Smooth muscle cell (in vitro differentiated cells): ENCODE results near the gene CXCL8. TPM values are rescaled to one million over a fixed set of nuclear protein-coding genes. Genes with fewer than 3 reads are reported as not detected.
"Not testable (repeated sequence)": the region's sequence is repeated elsewhere in the genome, so short reads cannot be mapped to it uniquely, and the experiment has no call there.

Experiments
- DNase-seq: peaks from one replicate; lab custom pipeline; 2025; ENCODE audit not compliant: unreplicated experiment; lab: John Stamatoyannopoulos, UW
- H2AFZ ChIP-seq: fragments of 200-600 bp; sonication (generic); 2 replicates; pipeline ENCODE4 v1.6.0; 2016; ENCODE audit warnings: antibody characterized with exemption, low read depth, mild to moderate bottlenecking
- H3F3A ChIP-seq: fragments of 200-600 bp; sonication (generic); 2 replicates; pipeline ENCODE4 v1.6.0; 2017; ENCODE audit warnings: antibody characterized with exemption, low read depth
- H3K27ac ChIP-seq: fragments of 200-600 bp; sonication (generic); 2 replicates; pipeline ENCODE4 v1.5.1; 2016; ENCODE audit warnings: low read depth, mild to moderate bottlenecking
- H3K27me3 ChIP-seq: fragments of 200-600 bp; sonication (generic); 2 replicates; pipeline ENCODE4 v1.6.1; 2016; ENCODE audit warnings: low read depth, mild to moderate bottlenecking
- H3K36me3 ChIP-seq: fragments of 200-600 bp; sonication (generic); 2 replicates; pipeline ENCODE4 v1.5.1; 2016; ENCODE audit warnings: low read depth
- H3K4me1 ChIP-seq: fragments of 200-600 bp; sonication (generic); 2 replicates; pipeline ENCODE4 v1.5.1; 2016; ENCODE audit warnings: low read depth
- H3K4me2 ChIP-seq: fragments of 200-600 bp; sonication (generic); 2 replicates; pipeline ENCODE4 v1.6.0; 2016; ENCODE audit warnings: mild to moderate bottlenecking
- H3K4me3 ChIP-seq: fragments of 200-600 bp; sonication (generic); 2 replicates; pipeline ENCODE4 v1.5.1; 2016; ENCODE audit warnings: mild to moderate bottlenecking
- H3K79me2 ChIP-seq: fragments of 200-600 bp; sonication (generic); 2 replicates; pipeline ENCODE4 v1.6.0; 2016; ENCODE audit warnings: low read depth, mild to moderate bottlenecking
- H3K9ac ChIP-seq: fragments of 200-600 bp; sonication (generic); 2 replicates; pipeline ENCODE4 v1.6.0; 2016; ENCODE audit warnings: low read depth
- H3K9me3 ChIP-seq: fragments of 200-600 bp; sonication (generic); replicated peaks from 2 replicates; pipeline ENCODE4 v1.5.1; 2016; ENCODE audit warnings: low read depth
- H4K20me1 ChIP-seq: fragments of 200-600 bp; sonication (generic); 2 replicates; pipeline ENCODE4 v1.6.0; 2016; ENCODE audit warnings: low read depth
- CTCF ChIP-seq: fragments of 200-600 bp; sonication (generic); IDR thresholded peaks from 2 replicates; pipeline ENCODE4 v1.5.1; 2017; ENCODE audit warnings: borderline replicate concordance, mild to moderate bottlenecking, antibody characterized with exemption; ENCODE audit not compliant: insufficient read depth, poor library complexity, severe bottlenecking
- WGBS: methylation state at CpG from one replicate; pipeline ENCODE4 v1.1.7; 2016; ENCODE audit warnings: low lambda C conversion rate; 5-methylcytosine and 5-hydroxymethylcytosine counted together
- polyA plus RNA-seq: library from polyadenylated mRNA; unstranded; fragments of >200 nt; fragmentation: Nextera tagmentation; extraction: Ambion mirVana; gene quantifications from 2 replicates; pipeline ENCODE4 v1.2.1, GENCODE V29; 2016
- total RNA-seq: library from RNA; depleted of rRNA; stranded (reverse); fragments of >200 nt; gene quantifications from 2 replicates; pipeline ENCODE4 v1.2.3, GENCODE V29; 2014

The CXCL8 gene
- total RNA-seq (28.7 and 37.9 TPM in 2 replicates), polyA plus RNA-seq (8.7 and 10.2 TPM in 2 replicates)

GRCh38 chr4:73740353-73740778 is at the start of gene CXCL8:
CXCL8 (plus strand) TSS chr4:73740569; CDS start chr4:73740659, 90 bp downstream.
- Histone ChIP-seq H3F3A (no peaks in the 10 kb centered on the region), H3K27ac (no peak within 1 kb of the TSS), H3K9me3 (no peaks in the 10 kb centered on the region), H3K9ac (no peak within 1 kb of the TSS), H3K79me2 (no peaks in the 10 kb centered on the region), H3K27me3 (no peaks in the 10 kb centered on the region), H3K36me3 (no peaks in the 10 kb centered on the region), H3K4me2 (no peak within 1 kb of the TSS), H4K20me1 (no peaks in the 10 kb centered on the region), H3K4me1 (no peaks in the 10 kb centered on the region), H2AFZ (no peak within 1 kb of the TSS), H3K4me3 (no peak within 1 kb of the TSS)
- 73% methylated on average over 7 of the region's 7 CpGs for WGBS
- no peak for TF ChIP-seq CTCF
- no peak for DNase-seq

DNA sequence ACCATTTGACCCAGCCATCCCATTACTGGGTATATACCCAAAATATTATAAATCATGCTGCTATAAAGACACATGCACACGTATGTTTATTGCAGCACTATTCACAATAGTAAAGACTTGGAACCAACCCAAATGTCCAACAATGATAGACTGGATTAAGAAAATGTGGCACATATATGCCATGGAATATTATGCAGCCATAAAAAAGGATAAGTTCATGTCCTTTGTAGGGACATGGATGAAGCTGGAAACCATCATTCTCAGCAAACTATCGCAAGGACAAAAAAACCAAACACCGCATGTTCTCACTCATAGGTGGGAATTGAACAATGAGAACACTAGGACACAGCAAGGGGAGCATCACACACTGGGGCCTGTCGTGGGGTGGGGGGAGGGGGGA is 49.2 kb upstream of the CXCL8 start:
- 96% methylated on average over 4 of the region's 4 CpGs for WGBS
- not testable (repeated sequence) for H3K27me3 ChIP-seq

DNA sequence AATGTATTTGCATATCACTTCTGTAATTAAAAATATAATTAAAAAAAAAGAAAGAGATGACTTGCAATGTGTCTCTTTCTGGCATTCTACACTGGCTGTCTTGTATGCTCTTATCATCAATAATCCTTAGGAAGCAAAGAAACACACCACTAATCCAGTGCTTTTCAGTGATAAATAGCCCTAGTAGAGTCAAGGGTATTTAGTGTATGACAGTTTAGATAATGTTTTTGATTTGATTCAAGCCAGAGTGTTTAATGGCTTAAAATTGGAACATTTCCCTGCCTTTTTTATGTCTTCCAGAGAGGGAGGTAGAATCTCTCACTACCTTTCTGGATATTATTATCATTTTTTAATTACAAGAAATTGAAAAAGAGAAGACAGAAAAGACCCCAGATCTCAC is 48.6 kb upstream of the CXCL8 start:
- Histone ChIP-seq H3K9me3 (no peaks in the 10 kb centered on the region), H3K4me3 (no peak overlapping the region), H3K27ac (no peak overlapping the region), H4K20me1 (no peaks in the 10 kb centered on the region), H3K4me2 (peak overlapping the region; percentile 1), H3K79me2 (no peaks in the 10 kb centered on the region), H3K4me1 (no peaks in the 10 kb centered on the region), H3K27me3 (no peaks in the 10 kb centered on the region), H3K9ac (no peak overlapping the region), H3K36me3 (no peaks in the 10 kb centered on the region), H3F3A (no peaks in the 10 kb centered on the region), H2AFZ (no peak overlapping the region)
- TF ChIP-seq CTCF, result no peak
- no peak for DNase-seq

More for the DNA sequence above, 49.2 kb upstream of the CXCL8 start:
- H3K36me3 ChIP-seq, H4K20me1 ChIP-seq, H3K79me2 ChIP-seq, H2AFZ ChIP-seq, H3K4me1 ChIP-seq, DNase-seq, H3K4me3 ChIP-seq, H3F3A ChIP-seq, H3K9ac ChIP-seq, H3K4me2 ChIP-seq, H3K27ac ChIP-seq, H3K9me3 ChIP-seq: not testable (repeated sequence)

DNA sequence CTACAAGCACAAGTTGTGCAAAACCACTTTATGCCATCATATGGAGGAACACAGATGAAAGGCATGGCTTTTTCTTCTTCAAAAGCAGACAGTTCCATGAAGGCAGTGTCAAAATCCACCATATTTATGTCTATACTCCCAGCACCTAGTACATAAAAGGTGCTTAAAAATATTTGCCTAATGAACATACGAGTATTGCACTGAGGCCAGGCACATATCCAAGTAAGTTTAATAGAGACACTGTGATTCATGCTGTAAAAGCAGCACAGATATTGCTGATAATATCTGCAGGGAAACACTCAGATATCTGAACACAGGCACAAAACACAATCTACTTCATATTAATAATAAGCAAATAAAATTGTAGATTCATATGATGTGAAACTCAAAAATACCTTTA is 48.1 kb upstream of the CXCL8 start:
- no peak overlapping the region for H3K9ac ChIP-seq
- no peak for TF ChIP-seq CTCF
- no peak overlapping the region for H3K27ac ChIP-seq
- H3K36me3 ChIP-seq, result no peaks in the 10 kb centered on the region
- peak overlapping the region; percentile 1 for H3K4me2 ChIP-seq
- no peak overlapping the region for H2AFZ ChIP-seq
- no peaks in the 10 kb centered on the region for H3K4me1 ChIP-seq
- DNase-seq, result no peak
- no peaks in the 10 kb centered on the region for H3F3A ChIP-seq
- H3K9me3 ChIP-seq, result no peaks in the 10 kb centered on the region
- no peaks in the 10 kb centered on the region for H3K79me2 ChIP-seq
- H3K27me3 ChIP-seq, result no peaks in the 10 kb centered on the region
- no peak overlapping the region for H3K4me3 ChIP-seq
- H4K20me1 ChIP-seq, result no peaks in the 10 kb centered on the region
- 33% methylated on average over 1 of the region's 1 CpG for WGBS
